Adipocyte (in vitro differentiated cells): ENCODE measurements around the gene ZNF304.

Experiments
- DNase-seq: peaks from one replicate; pipeline ENCODE4 v3.0.0-alpha.2; 2015; ENCODE audit warnings: low read depth
- H3K27me3 ChIP-seq: replicated peaks from 2 replicates; pipeline ENCODE4 v1.7.0; 2013; ENCODE audit warnings: mild to moderate bottlenecking, low read length, moderate library complexity; ENCODE audit not compliant: control insufficient read depth, insufficient read depth
- H3K36me3 ChIP-seq: 2 replicates; pipeline ENCODE4 v1.7.0; 2013; ENCODE audit warnings: low read length, mild to moderate bottlenecking, moderate library complexity; ENCODE audit not compliant: control insufficient read depth, insufficient read depth, severe bottlenecking
- H3K4me1 ChIP-seq: 2 replicates; pipeline ENCODE4 v1.7.0; 2013; ENCODE audit warnings: mild to moderate bottlenecking, low read length, moderate library complexity; ENCODE audit not compliant: control insufficient read depth, insufficient read depth
- H3K4me3 ChIP-seq: 2 replicates; pipeline ENCODE4 v1.7.0; 2013; ENCODE audit warnings: mild to moderate bottlenecking, low read length, moderate library complexity
- H3K9ac ChIP-seq: 2 replicates; pipeline ENCODE4 v1.7.0; 2013; ENCODE audit warnings: mild to moderate bottlenecking, low read length, moderate library complexity
- H3K9me3 ChIP-seq: 2 replicates; pipeline ENCODE4 v1.7.0; 2013; ENCODE audit warnings: mild to moderate bottlenecking, low read length, moderate library complexity; ENCODE audit not compliant: control insufficient read depth

ZNF304 gene

GRCh38 chr19:57389730-57390598, 38.9 kb downstream of the ZNF304 start, which contains the start of gene ZNF548:
Gene ZNF548, plus strand, starts transcription at chr19:57389854. Its CDS starts 246 bp downstream, at chr19:57390100.
- DNase-seq: peak; percentile 99
- peak within 1 kb of the TSS; percentile 98 for H3K4me3 ChIP-seq
- no peaks in the 10 kb centered on the region for H3K36me3 ChIP-seq
- H3K9ac ChIP-seq: peak within 1 kb of the TSS; percentile 98
- H3K27me3 ChIP-seq: no peaks in the 10 kb centered on the region
- H3K4me1 ChIP-seq: peaks cover 15% of the 10 kb centered on the region
- no peaks in the 10 kb centered on the region for H3K9me3 ChIP-seq

GRCh38 chr19:57395710-57396109, 44.6 kb downstream of the ZNF304 start:
- Histone ChIP-seq H3K4me1 (peaks cover 7% of the 10 kb centered on the region), H3K4me3 (no peak overlapping the region), H3K9me3 (peaks cover 20% of the 10 kb centered on the region), H3K9ac (no peak overlapping the region), H3K36me3 (peaks cover 42% of the 10 kb centered on the region), H3K27me3 (no peaks in the 10 kb centered on the region)
- no peak for DNase-seq

GRCh38 chr19:57398868-57399267, 47.8 kb downstream of the ZNF304 start:
- H3K9ac ChIP-seq: no peak overlapping the region
- H3K4me3 ChIP-seq: no peak overlapping the region
- DNase-seq: no peak
- H3K4me1 ChIP-seq: no peaks in the 10 kb centered on the region
- H3K27me3 ChIP-seq: no peaks in the 10 kb centered on the region
- H3K9me3 ChIP-seq: peaks cover 20% of the 10 kb centered on the region
- H3K36me3 ChIP-seq: peaks cover 42% of the 10 kb centered on the region

GRCh38 chr19:57403737-57404563, 52.9 kb downstream of the ZNF304 start:
- no peaks in the 10 kb centered on the region for H3K4me1 ChIP-seq
- DNase-seq: no peak
- no peaks in the 10 kb centered on the region for H3K27me3 ChIP-seq
- H3K9ac ChIP-seq: no peak overlapping the region
- no peak overlapping the region for H3K4me3 ChIP-seq
- H3K36me3 ChIP-seq: peaks cover 13% of the 10 kb centered on the region
- H3K9me3 ChIP-seq: peaks cover 8% of the 10 kb centered on the region

- DNase-seq: peak; percentile 83
- no peaks in the 10 kb centered on the region for H3K36me3 ChIP-seq
These were observed 55.5 kb downstream of the ZNF304 start for GRCh38 chr19:57406516-57407123.

More at GRCh38 chr19:57406516-57407123, 55.5 kb downstream of the ZNF304 start:
- no peak overlapping the region for H3K4me3 ChIP-seq
- H3K9ac ChIP-seq: no peak overlapping the region
- H3K9me3 ChIP-seq: no peaks in the 10 kb centered on the region
- H3K27me3 ChIP-seq: no peaks in the 10 kb centered on the region
- H3K4me1 ChIP-seq: peaks cover 7% of the 10 kb centered on the region
